Thoracic aorta (tissue), 2 donors: Measurements from ENCODE around the gene RGR. TPM values are rescaled to one million over a fixed set of nuclear protein-coding genes. Genes with fewer than 3 reads are reported as not detected.

Experiments
- ATAC-seq: fragments of 150-250 bp; one replicate; pipeline ENCODE4 v1.8.0; 2017; ENCODE audit warnings: low read depth; ENCODE audit not compliant: insufficient number of reproducible peaks, low FRiP score
- DNase-seq: peaks from one replicate; pipeline ENCODE4 v3.0.0-alpha.2; 2020; ENCODE audit warnings: low spot score
- H3K27ac ChIP-seq, 2 donors: fragments of 200-600 bp; sonication (generic); 1 replicate in 1 of 2; 2 replicates in 1 of 2; pipeline ENCODE4 v1.5.1; 2016; ENCODE audit warnings: mild to moderate bottlenecking in 2 of 2, moderate library complexity in 2 of 2
- H3K27me3 ChIP-seq: fragments of 200-600 bp; sonication (generic); replicated peaks from 2 replicates; pipeline ENCODE4 v1.6.0; 2016; ENCODE audit warnings: mild to moderate bottlenecking; ENCODE audit not compliant: insufficient read depth
- H3K36me3 ChIP-seq: fragments of 200-600 bp; sonication (generic); one replicate; pipeline ENCODE4 v1.5.1; 2016
- H3K4me1 ChIP-seq, 2 donors: fragments of 200-600 bp; sonication (generic); 1 replicate in 1 of 2; 2 replicates in 1 of 2; pipeline versions ENCODE4 v1.5.1 to v1.6.0; 2016; ENCODE audit warnings: low read depth in 2 of 2, mild to moderate bottlenecking in 1 of 2; ENCODE audit not compliant: control insufficient read depth in 1 of 2
- H3K4me3 ChIP-seq: fragments of 200-600 bp; sonication (generic); 2 replicates; pipeline ENCODE4 v1.5.1; 2016; ENCODE audit warnings: mild to moderate bottlenecking
- H3K9me3 ChIP-seq: fragments of 200-600 bp; sonication (generic); 2 replicates; pipeline ENCODE4 v1.5.1; 2016
- CTCF ChIP-seq: fragments of 200-600 bp; sonication (generic); IDR thresholded peaks from one replicate; pipeline ENCODE4 v1.5.1; 2019; ENCODE audit warnings: antibody characterized with exemption
- total RNA-seq, 2 donors: library from RNA; depleted of rRNA; stranded (reverse); fragments of >200 nt; gene quantifications; one replicate each; pipeline versions ENCODE4 v1.1.0 to v1.2.3, GENCODE V29; 2016

RGR gene
- total RNA-seq, 2 donors from 2014 or later: not detected

- H3K36me3 ChIP-seq: no peaks in the 10 kb centered on the region
- DNase-seq: no peak
Measured at GRCh38 chr10:84308481-84309304, 63.8 kb downstream of the RGR start.

More at GRCh38 chr10:84308481-84309304, 63.8 kb downstream of the RGR start:
- no peak overlapping the region for H3K4me3 ChIP-seq
- no peaks in the 10 kb centered on the region for H3K27me3 ChIP-seq
- peaks cover 8 to 9% of the 10 kb centered on the region in 2 donors for H3K4me1 ChIP-seq
- no peak overlapping the region for H3K27ac ChIP-seq
- no peak for TF ChIP-seq CTCF
- H3K9me3 ChIP-seq: no peaks in the 10 kb centered on the region
- peak; percentile 28 for ATAC-seq

Other genes starting within 250 kb of the RGR start
- 100 to 1,000 TPM; 114 to 116 TPM for gene GHITM, start 105.5 kb upstream of the RGR start, total RNA-seq
- gene GPR15LG, start 71.3 kb upstream of the RGR start, total RNA-seq: not detected
- under 1 TPM in 1 of 2 donors, not detected in 1; 0.14 TPM for gene CDHR1, start 50.5 kb upstream of the RGR start, total RNA-seq
- gene LRIT2, start 19.5 kb upstream of the RGR start, total RNA-seq: not detected
- not detected for gene LRIT1, start 3.5 kb upstream of the RGR start, total RNA-seq
- gene CCSER2, start 83.5 kb downstream of the RGR start, total RNA-seq: 10 to 100 TPM; 39.0 to 60.6 TPM